Measurements from ENCODE around the gene TRIM59.

Gene TRIM59, protein sequence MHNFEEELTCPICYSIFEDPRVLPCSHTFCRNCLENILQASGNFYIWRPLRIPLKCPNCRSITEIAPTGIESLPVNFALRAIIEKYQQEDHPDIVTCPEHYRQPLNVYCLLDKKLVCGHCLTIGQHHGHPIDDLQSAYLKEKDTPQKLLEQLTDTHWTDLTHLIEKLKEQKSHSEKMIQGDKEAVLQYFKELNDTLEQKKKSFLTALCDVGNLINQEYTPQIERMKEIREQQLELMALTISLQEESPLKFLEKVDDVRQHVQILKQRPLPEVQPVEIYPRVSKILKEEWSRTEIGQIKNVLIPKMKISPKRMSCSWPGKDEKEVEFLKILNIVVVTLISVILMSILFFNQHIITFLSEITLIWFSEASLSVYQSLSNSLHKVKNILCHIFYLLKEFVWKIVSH

DNA sequence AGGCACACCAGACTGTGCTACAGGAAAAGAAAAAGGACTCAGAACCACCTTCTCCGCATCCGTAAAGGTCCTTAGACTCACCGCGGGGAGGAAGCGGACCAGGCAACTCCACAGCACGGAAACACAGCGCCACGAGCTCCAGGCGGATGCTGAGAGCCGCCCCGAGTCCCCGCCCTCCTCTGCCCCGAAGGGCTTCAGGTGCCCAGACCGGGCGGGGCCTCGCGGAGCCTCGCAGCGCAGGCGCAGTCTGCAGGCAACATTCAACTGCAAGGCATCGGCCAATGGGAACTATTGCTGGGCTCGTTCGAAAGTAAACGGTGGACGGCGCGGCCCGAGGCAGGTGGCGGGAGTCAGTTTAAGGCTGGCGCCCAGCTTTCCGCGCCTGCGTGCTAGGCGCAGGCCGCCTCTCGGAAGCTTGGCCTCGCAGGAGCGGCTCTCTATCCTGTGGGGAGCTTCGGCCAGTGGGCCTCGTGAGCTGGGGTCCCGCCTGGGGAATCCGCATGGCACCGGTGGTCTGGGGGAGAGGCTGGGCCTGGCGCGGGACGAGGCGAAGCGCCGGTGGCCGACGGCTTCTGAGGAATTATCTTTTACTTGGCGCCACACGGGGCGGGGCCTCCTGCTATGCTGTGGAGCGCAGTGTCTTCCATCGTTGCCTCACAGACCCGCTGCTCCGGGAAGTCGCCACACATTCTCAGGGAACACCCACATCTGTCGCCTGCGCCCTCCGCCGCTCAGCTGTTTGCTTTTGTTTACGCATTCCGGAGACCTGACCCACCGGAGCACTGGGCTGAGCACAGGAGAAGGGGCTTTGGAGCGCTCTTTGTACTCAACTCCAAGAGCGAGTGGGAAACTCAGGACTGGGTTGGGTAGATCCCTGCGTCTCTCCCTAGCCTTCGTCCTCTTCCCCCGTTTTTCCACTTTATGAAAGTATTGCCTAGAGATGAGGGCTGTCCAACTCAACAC lies at the start of gene TRIM59:
Gene TRIM59, minus strand, starts transcription at position 151 of the 963 bp plus-strand sequence. CDS start 10,603 bp downstream, outside the sequence.
- peak; percentile 96 to 97 for DNase-seq (ENCODE audit: extremely low read depth in 1 of 2, low read depth in 1 of 2)

DNA sequence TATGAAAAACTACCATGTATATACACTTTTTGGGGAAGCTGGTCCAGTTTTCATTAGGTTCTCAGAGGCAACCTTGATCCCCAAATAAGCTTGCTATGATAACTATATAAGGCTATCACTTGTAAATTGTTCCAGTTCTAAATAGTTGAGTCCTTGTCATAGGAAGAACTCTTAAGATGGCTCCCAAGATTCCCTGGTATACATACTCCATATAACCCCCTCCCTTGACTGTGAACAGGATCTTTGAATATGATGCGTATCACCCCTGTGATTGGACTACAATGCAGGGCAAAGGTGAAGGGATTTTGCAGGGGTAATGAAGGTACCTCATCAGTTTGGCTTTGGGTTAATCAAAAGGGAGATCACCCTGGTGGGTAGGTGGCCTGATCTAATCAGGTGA lies 48.6 kb upstream of the TRIM59 start:
- DNase-seq (ENCODE audit: extremely low read depth in 1 of 2, low read depth in 1 of 2), result no peak

DNA sequence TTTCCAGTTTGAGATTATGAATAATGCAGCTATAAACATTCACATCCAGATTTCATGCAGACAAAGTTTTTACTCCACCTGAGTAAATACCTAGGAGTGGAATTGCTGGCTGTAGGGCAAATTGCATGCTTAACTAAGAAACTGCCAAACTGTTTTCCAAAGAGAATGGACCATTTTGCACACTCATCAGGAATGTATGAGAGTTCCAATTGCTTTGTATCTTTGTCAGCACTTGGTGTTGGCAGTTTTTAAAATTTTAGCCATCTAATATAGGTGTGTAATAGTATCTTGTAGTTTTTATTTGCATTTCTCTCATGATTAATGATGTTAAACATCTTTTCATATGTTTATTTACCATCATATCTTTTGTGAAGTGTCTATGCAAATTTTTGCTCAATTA lies 40.6 kb upstream of the TRIM59 start:
- no peak for DNase-seq (ENCODE audit: extremely low read depth in 1 of 2, low read depth in 1 of 2)

DNA sequence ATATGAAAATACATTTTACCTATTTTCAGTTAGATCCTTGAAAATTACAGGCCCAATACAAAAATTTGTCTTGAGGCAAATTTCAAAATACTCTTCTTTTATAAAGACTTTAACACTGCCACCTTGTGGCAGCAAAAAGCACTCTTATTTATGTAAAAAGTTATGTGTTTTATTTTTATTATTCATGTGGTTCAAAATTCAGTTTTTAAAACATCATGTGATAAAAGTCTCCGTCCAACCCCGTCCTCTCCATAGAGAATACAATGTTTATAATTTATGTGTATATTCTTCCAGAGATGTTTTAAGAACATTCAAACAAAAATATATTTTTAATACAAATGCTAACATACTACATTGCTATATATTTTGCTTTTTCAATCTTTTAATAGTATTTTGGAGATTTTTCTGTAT lies 36.9 kb upstream of the TRIM59 start:
- DNase-seq (ENCODE audit: extremely low read depth in 1 of 2, low read depth in 1 of 2), result no peak

DNA sequence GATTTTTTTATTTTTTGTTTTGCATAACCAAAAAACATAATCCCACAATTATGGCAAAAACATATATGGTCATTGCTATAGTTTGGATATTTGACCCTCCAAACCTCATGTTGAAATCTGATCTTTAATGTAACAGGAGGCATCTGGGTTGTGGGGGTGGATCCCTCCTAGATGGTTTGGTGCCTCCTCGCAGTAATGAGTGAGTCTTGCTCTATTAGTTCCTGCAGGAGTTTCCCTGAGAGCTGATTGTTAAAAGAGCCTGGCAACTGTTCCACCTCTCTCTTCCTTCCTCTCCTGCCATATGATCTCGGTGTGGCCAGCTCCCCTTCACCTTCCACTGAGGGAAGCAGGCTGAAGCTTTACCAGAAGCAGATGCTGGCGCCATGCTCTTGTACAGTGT lies 33.2 kb upstream of the TRIM59 start:
- DNase-seq (ENCODE audit: extremely low read depth in 1 of 2, low read depth in 1 of 2), result no peak

DNA sequence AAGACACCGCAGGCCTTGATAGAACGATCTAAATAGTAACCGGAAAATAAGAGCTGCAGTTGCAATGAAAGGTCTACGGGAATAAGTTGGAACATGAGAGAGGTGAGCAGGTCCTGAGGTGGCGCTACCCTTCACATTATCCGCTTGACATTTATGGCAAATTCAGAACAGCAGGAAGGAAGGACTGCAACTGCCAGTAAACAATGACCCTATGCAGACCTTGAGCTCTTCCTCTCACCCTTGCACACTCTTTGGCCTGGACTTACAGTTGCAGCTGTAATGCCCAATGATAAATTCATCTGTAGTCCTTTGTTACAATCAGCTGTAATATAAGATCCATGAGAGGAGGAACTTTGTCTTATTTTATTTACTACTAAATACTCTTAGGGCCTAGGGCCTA lies 32.3 kb upstream of the TRIM59 start:
- no peak for DNase-seq (ENCODE audit: extremely low read depth in 1 of 2, low read depth in 1 of 2)

DNA sequence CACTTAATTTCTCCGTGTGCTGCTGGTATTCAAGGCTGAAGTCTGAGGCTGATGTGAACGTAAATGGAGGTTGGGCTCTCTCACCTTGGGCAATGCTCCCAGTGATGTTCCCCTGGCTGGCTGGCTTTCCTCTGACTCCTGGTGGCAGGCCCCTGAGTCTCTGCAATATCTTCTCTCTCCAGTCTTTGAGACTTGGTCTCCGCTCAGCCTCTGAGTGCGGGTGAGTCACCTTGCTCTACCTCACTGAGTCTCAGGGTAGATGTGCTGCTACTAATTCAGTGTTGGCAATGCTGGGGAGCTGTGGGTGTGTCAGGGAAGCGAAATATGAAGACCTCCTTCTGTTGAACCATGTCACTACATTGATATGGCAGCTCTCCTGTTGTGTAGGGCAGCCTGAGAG lies 31.3 kb upstream of the TRIM59 start:
- DNase-seq (ENCODE audit: extremely low read depth in 1 of 2, low read depth in 1 of 2), result no peak

DNA sequence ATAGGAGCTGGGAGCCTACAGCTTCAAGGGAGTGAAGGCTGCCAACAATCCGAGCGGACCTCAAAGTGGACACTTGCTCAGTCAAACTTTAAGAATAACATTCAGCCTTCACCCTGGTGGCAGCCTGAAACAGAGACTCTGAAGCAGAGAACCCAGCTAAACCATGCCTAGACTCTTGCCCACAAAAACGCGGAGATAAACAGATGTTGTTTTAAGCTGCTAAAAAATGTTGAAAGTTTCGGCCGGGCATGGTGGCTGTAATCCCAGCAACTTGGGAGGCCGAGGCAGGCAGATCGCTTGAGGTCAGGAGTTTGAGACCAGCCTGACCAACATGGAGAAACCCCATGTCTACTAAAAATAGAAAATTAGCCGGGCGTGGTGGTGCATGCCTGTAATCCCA lies 29.8 kb upstream of the TRIM59 start:
- no peak for DNase-seq (ENCODE audit: extremely low read depth in 1 of 2, low read depth in 1 of 2)

DNA sequence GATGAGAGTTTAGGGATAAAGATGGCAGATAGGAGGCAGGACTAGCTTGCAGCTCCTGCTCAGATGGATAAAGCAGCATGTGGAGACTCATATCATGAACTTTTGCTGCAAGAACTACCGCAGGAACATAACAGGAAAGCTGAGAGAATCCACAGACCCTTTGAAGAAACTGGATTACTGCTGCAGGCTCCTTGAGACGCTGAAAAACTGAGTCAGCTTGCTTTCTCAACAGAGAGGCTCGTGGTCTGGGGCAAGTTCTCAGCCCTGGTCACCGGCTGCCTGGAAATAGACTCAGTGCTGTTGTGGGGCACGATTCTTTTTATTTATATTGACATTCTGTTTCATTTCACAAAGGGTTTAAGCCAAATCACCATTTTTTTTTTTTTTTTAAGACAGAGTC lies 28.8 kb upstream of the TRIM59 start:
- no peak for DNase-seq (ENCODE audit: extremely low read depth in 1 of 2, low read depth in 1 of 2)

DNA sequence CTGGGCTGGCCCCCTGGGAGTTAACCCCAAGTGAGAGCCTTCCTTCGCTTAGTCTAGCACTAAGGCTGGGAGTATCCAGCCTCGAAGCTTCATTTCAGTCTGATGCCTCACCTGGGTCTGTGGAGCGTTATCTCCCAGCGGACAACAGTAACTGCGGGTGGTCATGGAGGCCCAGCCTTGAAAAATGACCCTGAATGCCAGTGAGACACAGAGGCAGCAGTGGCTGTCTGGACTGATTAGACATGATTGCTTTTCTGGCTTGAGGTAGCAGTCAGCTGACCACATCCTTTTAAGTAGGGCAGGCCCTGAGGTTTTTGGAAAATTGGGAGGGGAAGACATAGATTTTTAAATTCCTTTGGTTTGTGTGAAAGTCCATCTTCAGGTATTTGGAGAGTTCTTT lies 28.2 kb upstream of the TRIM59 start:
- DNase-seq (ENCODE audit: extremely low read depth in 1 of 2, low read depth in 1 of 2), result no peak

DNA sequence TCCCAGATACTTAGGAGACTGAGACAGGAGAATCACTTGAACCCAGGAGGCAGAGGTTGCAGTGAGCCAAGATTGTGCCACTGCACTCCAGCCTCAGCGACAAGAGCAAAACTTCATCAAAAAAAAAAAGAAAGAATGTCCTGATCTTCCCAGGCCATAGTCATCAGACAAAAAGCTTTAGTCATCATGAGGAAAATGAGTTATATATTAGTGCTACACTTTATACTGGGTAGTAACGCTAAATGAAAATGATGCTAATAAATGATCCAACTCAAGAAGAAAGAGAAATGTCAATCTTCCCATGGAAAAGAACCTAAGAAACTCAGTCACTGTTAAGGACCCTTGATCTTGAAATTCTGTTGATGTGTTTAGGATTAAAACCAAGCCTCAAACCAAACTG lies 26.3 kb upstream of the TRIM59 start:
- no peak for DNase-seq (ENCODE audit: extremely low read depth in 1 of 2, low read depth in 1 of 2)

DNA sequence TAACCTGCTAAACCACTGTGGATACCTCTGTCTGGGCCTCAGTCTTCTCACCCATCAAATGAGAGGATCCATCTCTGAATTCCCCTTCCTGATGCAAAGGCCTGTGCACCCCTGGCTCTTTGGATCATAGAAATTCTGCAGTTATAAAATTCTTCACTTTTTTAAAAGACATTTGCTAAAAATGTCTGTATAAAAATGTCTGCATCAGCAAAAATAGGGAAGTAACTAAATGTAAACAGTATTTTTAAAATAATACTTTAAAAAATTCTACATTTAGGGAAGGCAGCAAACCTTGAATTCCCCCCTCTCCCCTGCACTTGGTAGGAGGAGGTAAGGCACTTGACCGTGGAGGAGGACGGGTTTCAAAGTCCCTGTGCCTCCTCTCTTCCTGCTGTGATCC lies 25.6 kb upstream of the TRIM59 start:
- DNase-seq (ENCODE audit: extremely low read depth in 1 of 2, low read depth in 1 of 2), result no peak

DNA sequence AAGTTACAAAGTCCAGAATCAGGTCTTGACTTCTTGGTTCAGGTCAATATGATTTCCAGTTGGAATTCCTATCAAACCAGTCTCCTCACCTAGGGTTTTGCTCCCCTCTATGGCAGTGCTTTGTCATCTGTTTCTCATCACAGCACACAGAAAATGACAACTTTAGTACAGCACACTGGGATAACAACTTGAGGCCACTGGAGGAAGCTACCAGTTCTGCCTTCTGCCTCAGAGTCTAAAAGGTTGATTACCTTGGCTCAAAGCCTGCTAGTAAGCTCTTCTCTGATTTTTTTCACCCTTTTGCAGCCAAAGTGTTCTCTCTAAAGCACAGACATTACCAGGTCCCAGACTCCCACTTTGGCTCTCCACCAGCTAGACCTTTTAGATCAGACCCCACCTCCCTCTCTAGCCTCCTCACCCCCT lies 24.8 kb upstream of the TRIM59 start:
- DNase-seq (ENCODE audit: extremely low read depth in 1 of 2, low read depth in 1 of 2), result no peak

DNA sequence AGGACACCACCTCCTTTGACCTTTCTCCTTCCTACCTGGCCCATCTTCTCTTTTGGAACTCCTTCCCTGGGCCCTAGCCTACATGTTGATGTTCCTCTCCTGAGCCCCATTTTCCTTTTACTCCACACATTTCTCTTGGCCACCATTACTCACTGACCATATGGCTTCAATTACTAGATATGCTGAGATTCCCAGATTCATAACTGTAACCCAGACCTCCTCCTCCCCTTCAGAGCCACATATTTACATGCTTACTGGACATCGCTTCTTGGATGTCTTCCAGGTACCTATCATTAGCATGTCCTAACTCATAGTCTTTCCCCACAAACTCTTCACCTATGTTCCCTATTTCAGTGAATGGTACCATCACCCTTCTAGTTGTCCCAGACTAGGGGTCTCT lies 24.4 kb upstream of the TRIM59 start:
- DNase-seq (ENCODE audit: extremely low read depth in 1 of 2, low read depth in 1 of 2), result no peak

DNA sequence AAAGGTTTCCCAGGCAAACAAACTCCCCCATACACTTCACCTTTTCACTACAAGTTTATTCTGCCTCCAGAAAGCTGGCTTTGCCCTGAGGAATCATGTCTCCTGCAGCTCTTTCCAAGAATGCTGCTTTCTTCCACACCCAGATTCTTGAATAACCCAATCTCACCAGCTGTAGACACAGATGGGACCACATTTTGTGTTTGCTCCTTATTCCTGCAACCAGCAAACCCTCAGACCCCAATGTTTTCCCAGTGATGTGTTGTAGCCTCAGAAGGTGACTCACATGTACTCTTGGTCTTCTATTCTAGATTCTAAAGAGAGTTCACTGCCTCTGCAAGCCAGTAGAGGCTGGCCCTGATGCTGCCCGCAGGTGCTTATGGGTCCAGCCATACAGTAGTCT lies 23.6 kb upstream of the TRIM59 start:
- DNase-seq (ENCODE audit: extremely low read depth in 1 of 2, low read depth in 1 of 2), result no peak

DNA sequence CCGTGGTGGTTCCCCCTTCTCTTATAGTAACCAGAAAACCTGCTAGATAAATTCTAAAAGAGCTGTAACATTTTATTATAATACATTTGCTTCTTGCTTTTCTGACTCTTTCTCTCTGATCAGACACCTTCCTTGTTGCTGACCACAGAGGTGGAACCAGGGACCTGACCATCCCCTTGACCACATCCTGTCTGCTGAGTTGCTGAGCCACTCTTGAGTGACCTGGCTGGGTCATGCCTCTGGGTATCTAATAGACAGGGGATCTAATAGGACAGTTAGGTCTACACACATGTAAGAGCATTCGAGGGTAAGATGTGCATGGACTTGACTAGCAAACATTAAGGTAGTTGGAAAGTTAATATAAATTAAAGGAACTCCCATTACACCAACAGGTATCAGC lies 22.8 kb upstream of the TRIM59 start:
- DNase-seq (ENCODE audit: extremely low read depth in 1 of 2, low read depth in 1 of 2), result no peak

DNA sequence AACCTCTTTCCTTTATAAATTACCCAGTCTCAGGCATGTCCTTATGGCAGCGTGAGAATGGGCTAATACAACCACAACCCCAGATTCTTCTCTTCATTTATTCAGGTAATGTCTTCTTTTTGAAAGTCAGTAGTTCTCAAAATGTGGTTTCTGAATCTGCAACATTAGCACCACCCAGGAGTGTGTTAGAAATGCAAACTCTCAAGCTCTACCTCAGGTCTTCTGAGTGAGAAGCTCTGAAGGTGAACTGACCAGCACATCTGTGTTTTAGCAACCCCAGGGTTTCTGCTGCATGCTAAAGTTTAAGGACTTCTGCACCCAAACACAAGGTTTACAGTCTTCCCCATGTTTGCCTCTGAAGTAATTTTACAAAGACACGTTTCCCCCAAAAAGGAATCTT lies 22.3 kb upstream of the TRIM59 start:
- DNase-seq (ENCODE audit: extremely low read depth in 1 of 2, low read depth in 1 of 2), result no peak

DNA sequence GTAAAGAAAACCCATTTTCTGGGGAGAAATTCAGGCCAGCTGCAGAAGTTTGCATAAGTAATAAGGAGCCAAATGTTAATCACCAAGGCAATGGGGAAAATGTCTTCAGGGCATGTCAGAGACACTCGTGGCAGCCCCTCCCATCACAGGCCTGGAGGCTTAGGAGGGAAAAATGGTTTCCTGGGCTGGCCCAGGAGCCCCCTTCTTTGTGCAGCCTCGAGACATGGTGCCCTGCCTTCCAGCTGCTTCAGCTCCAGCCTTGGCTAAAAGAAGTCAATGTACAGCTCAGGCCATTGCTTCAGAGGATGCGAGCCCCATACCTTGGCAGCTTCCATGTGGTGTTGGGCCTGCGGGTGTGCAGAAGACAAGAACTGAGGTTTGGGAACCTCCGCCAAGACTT lies 20.6 kb upstream of the TRIM59 start:
- DNase-seq (ENCODE audit: extremely low read depth in 1 of 2, low read depth in 1 of 2), result no peak

DNA sequence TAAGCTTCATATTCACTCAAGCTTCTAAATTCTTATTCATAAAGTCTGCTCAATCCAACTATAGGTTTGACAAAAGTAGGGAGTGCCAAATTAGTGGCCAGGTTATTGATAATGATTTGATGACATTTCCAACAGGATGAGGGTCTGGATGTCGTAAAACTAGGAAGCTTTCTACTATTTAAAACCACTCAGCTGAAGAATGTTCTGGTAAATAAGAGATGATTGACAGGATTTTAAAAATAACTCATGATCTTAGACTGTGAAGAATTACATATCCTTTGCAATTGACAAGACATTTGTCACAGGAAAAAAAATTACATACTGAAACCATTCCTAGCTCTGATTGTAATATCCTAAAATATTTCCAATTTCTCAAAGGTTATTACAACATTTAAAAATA lies 15.4 kb upstream of the TRIM59 start:
- no peak for DNase-seq (ENCODE audit: extremely low read depth in 1 of 2, low read depth in 1 of 2)

DNA sequence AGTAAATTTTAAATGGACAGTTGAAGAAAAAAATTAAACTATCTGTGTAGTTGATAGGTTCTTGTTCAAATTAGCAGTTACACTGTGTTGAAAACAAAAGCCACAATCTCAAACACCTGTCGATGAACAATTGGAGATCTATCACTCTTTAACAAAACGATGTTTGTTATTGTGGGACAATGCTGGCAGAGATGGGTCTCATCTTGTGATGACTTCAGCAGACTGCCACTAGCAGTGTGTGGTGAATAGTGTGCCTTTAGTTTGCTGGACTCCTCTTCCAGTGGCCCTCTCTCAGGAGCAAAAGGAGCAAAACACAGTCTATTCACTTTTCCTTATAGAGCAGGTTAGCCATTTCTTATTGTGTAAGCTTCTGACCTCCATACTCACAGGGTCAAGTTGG lies 14.7 kb upstream of the TRIM59 start:
- DNase-seq (ENCODE audit: extremely low read depth in 1 of 2, low read depth in 1 of 2), result no peak

DNA sequence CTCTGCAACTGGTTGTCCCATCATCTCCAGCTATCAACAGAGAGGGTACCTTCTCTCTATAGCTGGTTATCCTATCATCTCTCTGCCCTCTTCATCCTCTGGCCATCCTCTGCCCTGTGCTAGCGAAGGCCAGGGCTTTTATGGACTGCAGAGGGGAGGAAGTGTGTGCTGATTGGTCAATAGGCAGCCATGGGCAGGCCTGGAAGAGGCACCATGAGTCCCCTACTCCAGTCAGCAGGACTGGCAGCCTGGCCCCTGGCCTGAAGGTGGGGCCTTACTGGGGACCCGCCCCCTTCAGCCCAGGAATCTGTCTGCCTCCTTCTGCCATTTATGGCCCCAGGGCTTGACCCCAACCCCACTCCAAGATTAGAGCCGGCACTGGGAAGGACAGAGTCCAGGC lies 10.4 kb upstream of the TRIM59 start:
- DNase-seq (ENCODE audit: extremely low read depth in 1 of 2, low read depth in 1 of 2), result no peak

DNA sequence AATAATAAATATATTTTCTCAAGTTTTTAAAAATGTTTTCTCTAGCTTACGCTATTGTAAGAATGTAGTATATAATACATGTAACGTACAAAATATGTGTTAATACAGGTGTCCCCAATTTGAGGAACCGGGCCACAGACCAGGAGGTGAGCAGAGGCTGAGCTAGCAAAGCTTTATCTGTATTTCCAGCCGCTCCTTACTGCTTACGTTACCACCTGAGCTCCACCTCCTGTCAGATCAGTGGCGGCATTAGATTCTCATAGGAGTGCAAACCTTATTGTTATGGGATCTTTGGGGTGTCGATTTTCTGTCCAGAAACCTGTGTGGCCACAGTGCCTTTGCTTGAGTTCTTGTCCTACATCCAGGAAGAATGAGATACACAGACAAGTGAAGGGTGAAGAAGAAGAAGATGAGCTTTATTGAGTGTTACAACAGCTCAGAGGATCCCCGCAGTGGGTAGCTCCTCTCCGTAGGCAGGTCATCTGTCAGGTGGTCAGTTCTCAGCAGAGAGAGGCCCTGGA lies 9.9 kb upstream of the TRIM59 start:
- DNase-seq (ENCODE audit: extremely low read depth in 1 of 2, low read depth in 1 of 2), result no peak
